Psoas muscle (tissue), 8 donors: Measurements from ENCODE around the gene FAM184B. TPM values are rescaled to one million over a fixed set of nuclear protein-coding genes. Genes with fewer than 3 reads are reported as not detected.

Source experiments
- ATAC-seq, 4 donors: fragments of 200-7000 bp; cut with Tn5 transposase; one replicate each; pipeline ENCODE4 v1.9.1; 2020; ENCODE audit warnings: moderate library complexity in 3 of 4, mild to moderate bottlenecking in 2 of 4
- DNase-seq, 2 donors: peaks; one replicate each; pipeline ENCODE4 v3.0.0-alpha.2; 2020
- H3K27ac ChIP-seq: fragments of 200-600 bp; one replicate; pipeline ENCODE4 v1.8.0; 2022
- H3K27me3 ChIP-seq, 3 donors: fragments of 200-600 bp in 1 of 3; one replicate each; pipeline versions ENCODE4 v1.6.1 to v1.8.0; 2013 to 2022; ENCODE audit warnings: low read length in 2 of 3, mild to moderate bottlenecking in 2 of 3, moderate library complexity in 1 of 3; ENCODE audit not compliant: insufficient read depth in 3 of 3
- H3K36me3 ChIP-seq, 2 donors: fragments of 200-600 bp in 1 of 2; one replicate each; pipeline versions ENCODE4 v1.6.1 to v1.8.0; 2013 to 2022; ENCODE audit warnings: low read depth in 1 of 2, mild to moderate bottlenecking in 1 of 2, moderate library complexity in 1 of 2; ENCODE audit not compliant: insufficient read depth in 1 of 2
- H3K4me1 ChIP-seq: fragments of 200-600 bp; one replicate; pipeline ENCODE4 v1.8.0; 2022
- H3K4me3 ChIP-seq: fragments of 200-600 bp; one replicate; pipeline ENCODE4 v1.8.0; 2022; ENCODE audit warnings: mild to moderate bottlenecking
- H3K9me3 ChIP-seq: fragments of 200-600 bp; one replicate; pipeline ENCODE4 v1.8.0; 2022
- CTCF ChIP-seq: fragments of 200-600 bp; IDR thresholded peaks from one replicate; pipeline ENCODE4 v1.8.0; 2022; ENCODE audit warnings: antibody characterized with exemption
- WGBS, 3 donors: extraction: QIAGEN DNeasy Blood & Tissue Kit; methylation state at CpG; one replicate each; pipeline versions ENCODE4 v1.1.6 to v1.1.7; 2013; 5-methylcytosine and 5-hydroxymethylcytosine counted together
- intact Hi-C, 2 donors: fragments of 100-400 bp; cut with DNase I; formaldehyde crosslinking; loops; one replicate each; pipeline versions ENCODE4 v1.11.0 to v1.14.2; 2022
- polyA plus RNA-seq, 3 donors: library from polyadenylated mRNA; stranded (reverse); fragments of 200-250 nt; gene quantifications; one replicate each; pipeline ENCODE4 v1.2.3, GENCODE V29; 2013
- total RNA-seq, 4 donors: library from RNA; stranded (reverse); fragmentation: NEBNext Ultra II Directional in 2 of 4; extraction: Animal tissue kit (Norgen Biotek cat#: 25700) in 2 of 4; gene quantifications; one replicate each; pipeline versions ENCODE4 v1.2.1 to v1.2.4, GENCODE V29; 2021 to 2023
- donor health status: healthy with polysubstance abuse.
- donor health status: DM: no; HTN: no; CAD: no; lungs with moderate emphysema.
- donor health status: Bipolar disorder and iron deficiency.
- donor health status: healthy.
- donor health status: DM: yes; HTN: yes; CAD: no.
- donor health status: DM: no; HTN: no; CAD: no.
- donor health status: DM: no; HTN: no; CAD: no.
- donor health status: DM: yes; HTN: yes; CAD: no.

FAM184B gene
- total and polyA plus RNA-seq, 7 donors, result 0.03 to 2.6 (median 0.38) TPM

DNA sequence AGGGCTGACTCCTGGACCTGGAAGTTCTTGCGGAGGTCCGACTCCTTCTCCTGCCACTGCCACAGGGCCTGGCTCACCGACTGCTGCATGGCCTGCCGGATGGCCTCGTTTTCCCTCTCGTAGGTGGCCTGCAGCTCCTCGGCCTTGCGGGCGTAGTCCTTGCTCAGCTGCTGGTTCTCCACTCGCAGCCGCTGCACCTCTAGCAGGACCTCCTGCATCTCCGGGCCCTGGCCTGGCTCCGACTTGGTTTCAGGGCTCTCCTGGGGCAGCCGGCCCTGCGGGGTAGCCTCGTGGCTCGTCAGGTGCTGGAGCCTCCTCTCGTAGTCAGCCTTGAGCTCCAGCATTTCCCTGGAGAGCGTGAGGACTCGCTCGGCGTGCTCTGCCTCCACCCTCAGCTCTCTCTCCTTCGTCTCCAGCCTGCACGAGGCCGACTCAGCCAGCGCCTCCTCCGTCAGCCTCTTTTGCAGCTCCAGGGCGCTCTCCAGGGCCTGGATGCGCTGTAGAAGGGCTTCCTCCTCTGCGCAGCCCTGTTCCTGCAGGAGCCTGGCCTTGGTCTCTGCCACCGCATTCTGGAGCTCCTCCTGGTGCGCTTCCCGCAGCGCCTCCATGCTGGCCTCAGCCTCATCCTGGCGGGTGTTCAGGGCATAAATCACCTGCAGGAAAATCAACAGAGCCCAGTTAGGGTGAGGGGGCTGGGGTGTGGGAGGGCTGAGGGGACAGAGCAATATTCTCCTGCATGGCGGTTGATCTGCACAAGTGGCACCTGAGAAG lies 72.2 kb downstream of the FAM184B start:
- Histone ChIP-seq H3K27me3 (peaks cover 0 to 6% (median 0%) of the 10 kb centered on the region in 3 donors), H3K4me1 (no peaks in the 10 kb centered on the region), H3K9me3 (no peaks in the 10 kb centered on the region), H3K4me3 (no peak overlapping the region), H3K36me3 (no peaks in the 10 kb centered on the region), H3K27ac (no peak overlapping the region)
- no peak for TF ChIP-seq CTCF
- intact Hi-C loops, result loop anchor here in 1 of 2 donors (1.0 kb wide), 1 partner anchor 45 kb away; no protein-coding TSS in a partner anchor
- ATAC-seq (no peak), DNase-seq (no peak)
- WGBS, 3 donors, result 65 to 74% (median 67%) methylated on average over 36 of the region's 36 CpGs

DNA sequence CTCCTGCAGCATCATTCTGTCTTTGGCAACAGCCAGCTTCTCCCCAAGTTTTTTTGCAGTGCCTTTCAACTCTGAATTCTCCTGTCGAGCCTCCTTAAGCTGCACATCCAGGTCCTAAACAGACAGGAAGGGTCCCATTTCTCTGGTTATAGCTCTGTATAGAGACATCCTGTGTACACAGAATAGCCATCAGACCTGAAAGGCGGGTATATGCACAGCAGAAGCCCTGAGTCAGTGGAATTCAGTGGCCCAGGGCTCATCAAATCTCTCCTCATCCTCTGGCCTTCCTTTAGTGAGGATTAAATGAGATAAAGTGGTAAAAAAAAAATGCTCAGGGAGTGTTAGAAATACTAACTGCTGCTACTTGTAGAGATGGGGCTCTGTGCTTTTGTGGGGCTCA lies 73.8 kb downstream of the FAM184B start:
- H3K27ac ChIP-seq, result no peak overlapping the region
- H3K4me3 ChIP-seq, result no peak overlapping the region
- intact Hi-C loops, result no loop called here
- 68 to 78% (median 74%) methylated on average over 2 of the region's 2 CpGs for WGBS, 3 donors
- H3K4me1 ChIP-seq, result no peaks in the 10 kb centered on the region
- peaks cover 0 to 6% (median 0%) of the 10 kb centered on the region in 3 donors for H3K27me3 ChIP-seq
- no peaks in the 10 kb centered on the region for H3K9me3 ChIP-seq
- DNase-seq, result no peak
- H3K36me3 ChIP-seq, result no peaks in the 10 kb centered on the region
- no peak for ATAC-seq
- no peak for TF ChIP-seq CTCF

GRCh38 chr4:17705107-17705506 lies 76.3 kb downstream of the FAM184B start:
- no peak for ATAC-seq
- 59 to 65% (median 64%) methylated on average over 2 of the region's 2 CpGs for WGBS, 3 donors
- intact Hi-C loops, result no loop called here
- no peaks in the 10 kb centered on the region for H3K9me3 ChIP-seq
- DNase-seq, result no peak
- no peak for TF ChIP-seq CTCF
- no peaks in the 10 kb centered on the region for H3K36me3 ChIP-seq
- H3K4me1 ChIP-seq, result no peaks in the 10 kb centered on the region
- peaks cover 0 to 6% (median 0%) of the 10 kb centered on the region in 3 donors for H3K27me3 ChIP-seq
- H3K4me3 ChIP-seq, result no peak overlapping the region
- H3K27ac ChIP-seq, result no peak overlapping the region

DNA sequence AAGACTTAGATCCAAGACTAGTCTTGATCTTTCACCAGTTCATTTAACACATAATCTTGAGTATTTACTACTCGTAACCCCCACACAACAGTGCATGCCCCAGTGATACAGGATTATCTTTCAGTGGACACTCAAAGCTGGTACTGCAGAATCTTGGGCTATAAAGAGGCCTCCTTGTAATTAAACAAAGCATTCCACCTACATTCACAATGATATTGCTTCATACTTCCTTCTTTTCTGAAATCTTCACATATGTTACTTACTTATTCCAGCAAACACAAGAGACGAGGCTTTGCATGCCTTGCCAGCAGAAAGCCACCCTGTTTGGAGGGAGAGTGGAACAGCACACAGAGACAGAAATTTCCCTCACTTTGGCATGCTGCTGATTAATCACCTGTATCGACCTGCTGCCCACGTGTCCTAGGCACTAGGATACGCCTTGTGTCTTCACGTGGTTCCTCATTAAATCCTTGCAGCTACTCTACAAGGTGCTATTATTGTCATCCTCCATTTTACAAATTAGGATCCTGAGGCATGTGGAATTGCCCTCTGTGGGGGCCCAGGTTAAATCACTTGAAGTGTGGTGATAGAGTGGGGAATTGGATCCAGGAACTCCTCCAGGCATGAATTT lies 77.3 kb downstream of the FAM184B start:
- H3K4me1 ChIP-seq, result no peaks in the 10 kb centered on the region
- peaks cover 7% of the 10 kb centered on the region for H3K9me3 ChIP-seq
- ATAC-seq, result no peak
- no peak overlapping the region for H3K27ac ChIP-seq
- no peaks in the 10 kb centered on the region for H3K27me3 ChIP-seq
- H3K4me3 ChIP-seq, result no peak overlapping the region
- intact Hi-C loops, result no loop called here
- no peak for DNase-seq
- H3K36me3 ChIP-seq, result no peaks in the 10 kb centered on the region
- TF ChIP-seq CTCF, result no peak
- WGBS, 3 donors, result 75 to 84% (median 84%) methylated on average over 6 of the region's 6 CpGs
